ENCODE measurements around the gene DLL1.
A peak's percentile ranks its signal among the peaks of the same experiment; 100 is the strongest.

DLL1 gene

DNA sequence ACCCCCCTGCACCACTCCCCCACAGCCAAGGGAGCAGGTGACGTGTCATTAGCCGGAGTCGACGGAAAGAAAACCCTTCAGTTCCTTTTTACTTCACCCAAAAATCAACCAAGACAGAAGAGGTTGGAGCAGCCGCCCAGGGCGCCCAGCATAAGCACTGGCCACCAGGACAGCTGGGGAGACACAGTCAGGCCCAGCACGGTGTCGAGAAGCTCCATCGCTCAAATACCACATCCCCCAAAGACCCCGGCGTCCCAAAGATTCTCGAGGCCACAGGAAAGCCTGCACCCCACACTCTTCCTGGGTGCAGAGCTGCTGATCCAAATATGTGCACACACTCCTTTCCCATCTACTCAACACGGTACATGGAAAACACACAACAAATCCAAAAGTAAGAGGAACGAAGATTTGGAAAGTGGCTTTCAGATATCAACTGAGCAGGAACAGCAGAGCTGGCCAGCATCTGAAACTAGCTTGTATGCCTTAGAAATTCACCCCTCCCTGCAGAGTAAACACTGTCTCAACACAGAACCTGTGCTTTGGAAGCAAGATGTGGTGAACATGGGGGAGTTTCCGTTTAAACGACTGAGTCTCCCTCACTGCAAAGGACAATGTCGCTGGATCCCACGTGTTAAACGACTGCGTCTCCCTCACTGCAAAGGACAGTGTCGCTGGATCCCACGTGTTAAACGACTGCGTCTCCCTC is 54.6 kb downstream of the DLL1 start:
- H4K8ac ChIP-seq (ENCODE audit: low read depth, low read length) = no peak overlapping the region
- no peak overlapping the region for H3K23ac ChIP-seq (ENCODE audit: low read length)
- no CpG with 5 or more reads among the region's 24 CpGs for WGBS (ENCODE audit: extremely low coverage, insufficient coverage, insufficient read length)

DNA sequence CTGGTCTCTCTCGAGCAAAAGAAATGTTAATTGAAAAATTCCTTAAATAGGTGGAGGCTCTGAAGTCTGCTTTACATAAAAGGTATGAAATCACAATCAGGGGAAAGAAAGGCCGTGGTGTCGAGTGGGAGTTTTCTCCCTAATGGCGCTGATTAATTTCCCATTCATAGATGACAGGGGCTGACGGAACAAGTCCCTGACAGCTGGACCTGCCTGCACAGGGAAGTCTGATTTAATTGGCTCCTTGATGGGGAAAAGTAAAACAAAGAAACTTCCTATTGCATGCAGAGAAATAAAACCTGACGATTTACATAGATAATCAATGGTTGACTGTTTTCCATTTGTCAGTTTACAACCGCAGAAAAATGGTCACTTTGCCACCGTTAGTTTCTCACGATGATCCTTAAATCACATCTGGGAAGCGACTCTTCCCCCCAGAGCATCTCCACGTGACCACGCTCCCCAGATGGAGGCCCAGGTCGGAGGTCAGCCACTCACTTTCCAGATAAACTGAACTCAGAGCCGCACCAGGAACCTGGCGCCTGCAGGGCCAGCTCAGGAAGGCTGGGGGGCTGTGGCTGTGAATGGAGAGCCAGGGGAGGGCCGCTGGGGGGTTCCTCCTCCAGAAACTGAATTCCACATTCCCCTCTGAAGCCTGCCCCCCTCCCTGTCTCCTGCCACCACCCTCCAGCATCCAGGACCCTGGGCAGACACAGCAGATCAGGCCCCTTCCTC is 55.3 kb downstream of the DLL1 start:
- no CpG with 5 or more reads among the region's 16 CpGs for WGBS (ENCODE audit: extremely low coverage, insufficient coverage, insufficient read length)
- no peak overlapping the region for H3K14ac ChIP-seq (ENCODE audit: low read length)
- H3K4me3 ChIP-seq (ENCODE audit: low read depth, low read length) = no peak overlapping the region
- H2BK12ac ChIP-seq (ENCODE audit: low read length) = no peak overlapping the region
- no peak overlapping the region for H3K18ac ChIP-seq (ENCODE audit: low read length)
- H2AK5ac ChIP-seq (ENCODE audit: low read length) = no peak overlapping the region
- H3K4me1 ChIP-seq (ENCODE audit: control insufficient read depth in 1 of 2, insufficient read depth in 2 of 2, low read length in 2 of 2) = peaks cover 8 to 9% of the 10 kb centered on the region in 2 experiments
- no peak overlapping the region for H2BK5ac ChIP-seq (ENCODE audit: low read depth, low read length, poor library complexity)
- no peaks in the 10 kb centered on the region for H3K9me3 ChIP-seq (ENCODE audit: insufficient read depth, low read depth, low read length)
- no peaks in the 10 kb centered on the region for H3K27me3 ChIP-seq (ENCODE audit: insufficient read depth, low read length)
- no peak overlapping the region for H4K91ac ChIP-seq (ENCODE audit: low read depth, low read length)
- H2BK120ac ChIP-seq (ENCODE audit: insufficient read depth, low read length, poor library complexity) = no peak overlapping the region
- DNase-seq = no peak
- H4K12ac ChIP-seq (ENCODE audit: low read depth, low read length) = no peak overlapping the region
- H3K79me2 ChIP-seq (ENCODE audit: control insufficient read depth, insufficient read depth, low read length, poor library complexity) = no peaks in the 10 kb centered on the region
- H2AFZ ChIP-seq (ENCODE audit: insufficient read depth, low read length, poor library complexity) = no peak overlapping the region
- no peak overlapping the region for H3K4ac ChIP-seq (ENCODE audit: low read depth, low read length)
- peaks cover 14% of the 10 kb centered on the region for H3K79me1 ChIP-seq (ENCODE audit: low read length)
- H3K4me2 ChIP-seq (ENCODE audit: low read length) = no peak overlapping the region
- no peaks in the 10 kb centered on the region for H3K36me3 ChIP-seq (ENCODE audit: control insufficient read depth in 1 of 2, insufficient read depth in 2 of 2, low read length in 2 of 2)
- no peak overlapping the region for H3K27ac ChIP-seq (ENCODE audit: low read depth, low read length)
- no peak overlapping the region for H4K8ac ChIP-seq (ENCODE audit: low read depth, low read length)
- no peak overlapping the region for H3K23ac ChIP-seq (ENCODE audit: low read length)
- H3K9ac ChIP-seq (ENCODE audit: low read length) = no peak overlapping the region

More for the DNA sequence above, 54.6 kb downstream of the DLL1 start:
- no peak overlapping the region for H2AFZ ChIP-seq (ENCODE audit: insufficient read depth, low read length, poor library complexity)
- H2BK5ac ChIP-seq (ENCODE audit: low read depth, low read length, poor library complexity) = no peak overlapping the region
- H3K4me2 ChIP-seq (ENCODE audit: low read length) = no peak overlapping the region
- H3K36me3 ChIP-seq (ENCODE audit: control insufficient read depth in 1 of 2, insufficient read depth in 2 of 2, low read length in 2 of 2) = no peaks in the 10 kb centered on the region
- no peaks in the 10 kb centered on the region for H3K79me2 ChIP-seq (ENCODE audit: control insufficient read depth, insufficient read depth, low read length, poor library complexity)
- H3K9me3 ChIP-seq (ENCODE audit: insufficient read depth, low read depth, low read length) = no peaks in the 10 kb centered on the region
- no peak overlapping the region for H3K4me3 ChIP-seq (ENCODE audit: low read depth, low read length)
- DNase-seq = no peak
- no peak overlapping the region for H3K18ac ChIP-seq (ENCODE audit: low read length)
- no peak overlapping the region for H4K91ac ChIP-seq (ENCODE audit: low read depth, low read length)
- peaks cover 8 to 9% of the 10 kb centered on the region in 2 experiments for H3K4me1 ChIP-seq (ENCODE audit: control insufficient read depth in 1 of 2, insufficient read depth in 2 of 2, low read length in 2 of 2)
- H3K27ac ChIP-seq (ENCODE audit: low read depth, low read length) = no peak overlapping the region
- no peak overlapping the region for H3K4ac ChIP-seq (ENCODE audit: low read depth, low read length)
- no peak overlapping the region for H2BK120ac ChIP-seq (ENCODE audit: insufficient read depth, low read length, poor library complexity)
- H3K27me3 ChIP-seq (ENCODE audit: insufficient read depth, low read length) = no peaks in the 10 kb centered on the region
- no peak overlapping the region for H2BK12ac ChIP-seq (ENCODE audit: low read length)
- H4K12ac ChIP-seq (ENCODE audit: low read depth, low read length) = no peak overlapping the region
- peaks cover 10% of the 10 kb centered on the region for H3K79me1 ChIP-seq (ENCODE audit: low read length)
- H3K9ac ChIP-seq (ENCODE audit: low read length) = no peak overlapping the region
- H2AK5ac ChIP-seq (ENCODE audit: low read length) = no peak overlapping the region
- H3K14ac ChIP-seq (ENCODE audit: low read length) = no peak overlapping the region

GRCh38 chr6:170234419-170234818 is 56.5 kb downstream of the DLL1 start:
- no CpG with 5 or more reads among the region's 9 CpGs for WGBS (ENCODE audit: extremely low coverage, insufficient coverage, insufficient read length)
- peaks cover 14% of the 10 kb centered on the region for H3K79me1 ChIP-seq (ENCODE audit: low read length)
- H3K79me2 ChIP-seq (ENCODE audit: control insufficient read depth, insufficient read depth, low read length, poor library complexity) = no peaks in the 10 kb centered on the region
- H2AK5ac ChIP-seq (ENCODE audit: low read length) = no peak overlapping the region
- no peak overlapping the region for H3K18ac ChIP-seq (ENCODE audit: low read length)
- H3K14ac ChIP-seq (ENCODE audit: low read length) = no peak overlapping the region
- no peak overlapping the region for H2BK120ac ChIP-seq (ENCODE audit: insufficient read depth, low read length, poor library complexity)
- no peak overlapping the region for H3K4me2 ChIP-seq (ENCODE audit: low read length)
- H3K4me3 ChIP-seq (ENCODE audit: low read depth, low read length) = no peak overlapping the region
- H2BK12ac ChIP-seq (ENCODE audit: low read length) = peak overlapping the region; percentile 12
- no peaks in the 10 kb centered on the region for H3K9me3 ChIP-seq (ENCODE audit: insufficient read depth, low read depth, low read length)
- no peak overlapping the region for H4K91ac ChIP-seq (ENCODE audit: low read depth, low read length)
- no peak overlapping the region for H4K8ac ChIP-seq (ENCODE audit: low read depth, low read length)
- H3K9ac ChIP-seq (ENCODE audit: low read length) = no peak overlapping the region
- H3K23ac ChIP-seq (ENCODE audit: low read length) = no peak overlapping the region
- no peak overlapping the region for H4K12ac ChIP-seq (ENCODE audit: low read depth, low read length)
- H3K36me3 ChIP-seq (ENCODE audit: control insufficient read depth in 1 of 2, insufficient read depth in 2 of 2, low read length in 2 of 2) = no peaks in the 10 kb centered on the region
- no peak overlapping the region for H3K4ac ChIP-seq (ENCODE audit: low read depth, low read length)
- no peak for DNase-seq
- H2AFZ ChIP-seq (ENCODE audit: insufficient read depth, low read length, poor library complexity) = no peak overlapping the region
- H3K27ac ChIP-seq (ENCODE audit: low read depth, low read length) = no peak overlapping the region
- no peak overlapping the region for H2BK5ac ChIP-seq (ENCODE audit: low read depth, low read length, poor library complexity)
- H3K4me1 ChIP-seq (ENCODE audit: control insufficient read depth in 1 of 2, insufficient read depth in 2 of 2, low read length in 2 of 2) = peaks cover 8 to 9% of the 10 kb centered on the region in 2 experiments
- no peaks in the 10 kb centered on the region for H3K27me3 ChIP-seq (ENCODE audit: insufficient read depth, low read length)

GRCh38 chr6:170233286-170234205 is 57.3 kb downstream of the DLL1 start:
- no peak overlapping the region for H2BK5ac ChIP-seq (ENCODE audit: low read depth, low read length, poor library complexity)
- no peak overlapping the region for H4K12ac ChIP-seq (ENCODE audit: low read depth, low read length)
- H3K27ac ChIP-seq (ENCODE audit: low read depth, low read length) = no peak overlapping the region
- peak overlapping the region; percentile 35 for H2AK5ac ChIP-seq (ENCODE audit: low read length)
- H3K23ac ChIP-seq (ENCODE audit: low read length) = no peak overlapping the region
- H3K4me3 ChIP-seq (ENCODE audit: low read depth, low read length) = no peak overlapping the region
- no peak overlapping the region for H4K91ac ChIP-seq (ENCODE audit: low read depth, low read length)
- H2BK120ac ChIP-seq (ENCODE audit: insufficient read depth, low read length, poor library complexity) = no peak overlapping the region
- peaks cover 9 to 10% of the 10 kb centered on the region in 2 experiments for H3K4me1 ChIP-seq (ENCODE audit: control insufficient read depth in 1 of 2, insufficient read depth in 2 of 2, low read length in 2 of 2)
- no CpG with 5 or more reads among the region's 13 CpGs for WGBS (ENCODE audit: extremely low coverage, insufficient coverage, insufficient read length)
- H3K79me1 ChIP-seq (ENCODE audit: low read length) = peaks cover 14% of the 10 kb centered on the region
- H3K14ac ChIP-seq (ENCODE audit: low read length) = no peak overlapping the region
- H4K8ac ChIP-seq (ENCODE audit: low read depth, low read length) = no peak overlapping the region
- H3K36me3 ChIP-seq (ENCODE audit: control insufficient read depth in 1 of 2, insufficient read depth in 2 of 2, low read length in 2 of 2) = no peaks in the 10 kb centered on the region
- no peak overlapping the region for H3K4me2 ChIP-seq (ENCODE audit: low read length)
- no peak overlapping the region for H2AFZ ChIP-seq (ENCODE audit: insufficient read depth, low read length, poor library complexity)
- no peak for DNase-seq
- H3K18ac ChIP-seq (ENCODE audit: low read length) = no peak overlapping the region
- no peaks in the 10 kb centered on the region for H3K27me3 ChIP-seq (ENCODE audit: insufficient read depth, low read length)
- H3K9ac ChIP-seq (ENCODE audit: low read length) = no peak overlapping the region
- H3K4ac ChIP-seq (ENCODE audit: low read depth, low read length) = no peak overlapping the region
- peaks cover 2% of the 10 kb centered on the region for H3K9me3 ChIP-seq (ENCODE audit: insufficient read depth, low read depth, low read length)
- peak overlapping the region; percentile 41 for H2BK12ac ChIP-seq (ENCODE audit: low read length)
- no peaks in the 10 kb centered on the region for H3K79me2 ChIP-seq (ENCODE audit: control insufficient read depth, insufficient read depth, low read length, poor library complexity)
